ENCODE results near the gene ZBTB20. TPM values are rescaled to one million over a fixed set of nuclear protein-coding genes. Genes with fewer than 3 reads are reported as not detected.

ZBTB20 gene
- total RNA-seq, 2 experiments from 2014 or later, result 5.1 to 5.3 TPM

- intact Hi-C loops (cut with micrococcal nuclease), result no loop called here
- Mint-ChIP-seq H3K27me3 (no peaks in the 10 kb centered on the region), H3K4me1 (ENCODE audit: low read depth) (peaks cover 15% of the 10 kb centered on the region), H3K4me3 (no peak overlapping the region), H3K9me3 (no peaks in the 10 kb centered on the region), H3K27ac (no peak overlapping the region), H3K36me3 (ENCODE audit: low read depth) (peaks cover 3% of the 10 kb centered on the region)
- DNase-seq (no peak), ATAC-seq (no peak)
- TF ChIP-seq CTCF (IDR thresholded peaks at IDR 0.05), result no peak
- ChIA-PET POLR2A (interaction anchor here (0.7 to 1.1 kb wide), 3 partner anchors 10 to 144 kb away, joined by 3 read pairs; no protein-coding TSS in a partner anchor), CTCF (no interaction called here)
Observed at GRCh38 chr3:114903213-114903612, 243.9 kb downstream of the ZBTB20 start.

GRCh38 chr3:114902691-114903101 lies 244.4 kb downstream of the ZBTB20 start:
- CTCF ChIA-PET, result no interaction called here
- Mint-ChIP-seq H3K4me1 (ENCODE audit: low read depth) (peaks cover 15% of the 10 kb centered on the region), H3K36me3 (ENCODE audit: low read depth) (peaks cover 1% of the 10 kb centered on the region), H3K27me3 (no peaks in the 10 kb centered on the region), H3K27ac (no peak overlapping the region), H3K9me3 (no peaks in the 10 kb centered on the region), H3K4me3 (no peak overlapping the region)
- POLR2A ChIA-PET, result interaction anchor here (1.0 to 1.1 kb wide), 2 partner anchors 9 to 144 kb away, joined by 3 read pairs; no protein-coding TSS in a partner anchor
- no peak for ATAC-seq
- no peak for DNase-seq
- TF ChIP-seq CTCF (IDR thresholded peaks at IDR 0.05), result no peak
- intact Hi-C loops (cut with micrococcal nuclease), result no loop called here

GRCh38 chr3:114900908-114901307 lies 246.2 kb downstream of the ZBTB20 start:
- DNase-seq (no peak), ATAC-seq (no peak)
- no peaks in the 10 kb centered on the region for H3K9me3 Mint-ChIP-seq
- no peak for TF ChIP-seq CTCF (IDR thresholded peaks at IDR 0.05)
- H3K27me3 Mint-ChIP-seq, result no peaks in the 10 kb centered on the region
- H3K4me1 Mint-ChIP-seq (ENCODE audit: low read depth), result peaks cover 15% of the 10 kb centered on the region
- H3K27ac Mint-ChIP-seq, result no peak overlapping the region
- ChIA-PET POLR2A (no interaction called here), CTCF (no interaction called here)
- H3K36me3 Mint-ChIP-seq (ENCODE audit: low read depth), result no peaks in the 10 kb centered on the region
- intact Hi-C loops (cut with micrococcal nuclease), result no loop called here
- no peak overlapping the region for H3K4me3 Mint-ChIP-seq

GRCh38 chr3:114899186-114899931 lies 247.7 kb downstream of the ZBTB20 start:
- ChIA-PET CTCF (no interaction called here), POLR2A (no interaction called here)
- H3K36me3 Mint-ChIP-seq (ENCODE audit: low read depth), result no peaks in the 10 kb centered on the region
- DNase-seq (no peak), ATAC-seq (no peak)
- H3K4me1 Mint-ChIP-seq (ENCODE audit: low read depth), result peaks cover 13% of the 10 kb centered on the region
- no peak overlapping the region for H3K27ac Mint-ChIP-seq
- H3K27me3 Mint-ChIP-seq, result no peaks in the 10 kb centered on the region
- H3K4me3 Mint-ChIP-seq, result no peak overlapping the region
- no peaks in the 10 kb centered on the region for H3K9me3 Mint-ChIP-seq
- intact Hi-C loops (cut with micrococcal nuclease), result no loop called here
- no peak for TF ChIP-seq CTCF (IDR thresholded peaks at IDR 0.05)

- ChIA-PET POLR2A (no interaction called here), CTCF (no interaction called here)
- ATAC-seq (no peak), DNase-seq (no peak)
- Mint-ChIP-seq H3K27me3 (no peaks in the 10 kb centered on the region), H3K4me3 (no peak overlapping the region), H3K9me3 (no peaks in the 10 kb centered on the region), H3K36me3 (ENCODE audit: low read depth) (no peaks in the 10 kb centered on the region), H3K4me1 (ENCODE audit: low read depth) (peaks cover 10% of the 10 kb centered on the region), H3K27ac (no peak overlapping the region)
- intact Hi-C loops (cut with micrococcal nuclease), result no loop called here
- no peak for TF ChIP-seq CTCF (IDR thresholded peaks at IDR 0.05)
Observed at GRCh38 chr3:114896978-114897377, 250.1 kb downstream of the ZBTB20 start.

Data from activated CD8-positive, alpha-beta T cell treated with anti-CD3 and anti-CD28 coated beads for 36 hours (primary cell).